CD8-positive, alpha-beta memory T cell (primary cell): ENCODE results near the gene NOC2L. TPM values are rescaled to one million over a fixed set of nuclear protein-coding genes. Genes with fewer than 3 reads are reported as not detected.
"Not testable (repeated sequence)": the region's sequence is repeated elsewhere in the genome, so short reads cannot be mapped to it uniquely, and the experiment has no call there.

Experiments used
- CTCF ChIA-PET: fragments of 350-600 bp; sonication (Branson Sonifier 250); formaldehyde crosslinking; loops from one replicate; lab custom pipeline; 2021; ENCODE audit warnings: antibody characterized with exemption; lab: Charles Lee
- POLR2A ChIA-PET: fragments of 350-600 bp; sonication (Branson Sonifier 250); formaldehyde crosslinking; loops from one replicate; lab custom pipeline; 2021; ENCODE audit warnings: antibody characterized with exemption; lab: Charles Lee
- DNase-seq, 5 donors: peaks; one replicate each; pipeline versions ENCODE4 v3.0.0 to v3.0.0-alpha.2; 2020 to 2022; ENCODE audit warnings: mixed read lengths in 1 of 5
- H3K27ac ChIP-seq: one replicate; pipeline ENCODE4 v1.7.0; 2013; ENCODE audit warnings: low read depth, mild to moderate bottlenecking, low read length, moderate library complexity
- H3K27me3 ChIP-seq: 2 replicates; pipeline ENCODE4 v1.7.0; 2013; ENCODE audit warnings: low read length, mild to moderate bottlenecking; ENCODE audit not compliant: insufficient read depth, poor library complexity, severe bottlenecking
- H3K36me3 ChIP-seq: 2 replicates; pipeline ENCODE4 v1.7.0; 2013; ENCODE audit warnings: mild to moderate bottlenecking, low read length, moderate library complexity; ENCODE audit not compliant: insufficient read depth
- H3K4me1 ChIP-seq: 2 replicates; pipeline ENCODE4 v1.7.0; 2013; ENCODE audit warnings: mild to moderate bottlenecking, low read length, moderate library complexity; ENCODE audit not compliant: insufficient read depth
- H3K4me3 ChIP-seq: 2 replicates; pipeline ENCODE4 v1.7.0; 2013; ENCODE audit warnings: mild to moderate bottlenecking, low read length
- H3K9me3 ChIP-seq: 2 replicates; pipeline ENCODE4 v1.7.0; 2013; ENCODE audit warnings: mild to moderate bottlenecking, low read length
- H3K27ac Mint-ChIP-seq, 8 donors: one replicate each; pipeline ENCODE4 v1.8.0; 2020 to 2021; ENCODE audit warnings: mixed read lengths in 8 of 8, mild to moderate bottlenecking in 6 of 8, inconsistent platforms in 3 of 8, moderate library complexity in 3 of 8
- H3K27me3 Mint-ChIP-seq, 2 donors: one replicate each; pipeline ENCODE4 v1.8.0; 2020 to 2021; ENCODE audit warnings: mixed read lengths in 2 of 2, mild to moderate bottlenecking in 1 of 2, moderate library complexity in 1 of 2
- H3K36me3 Mint-ChIP-seq, 3 donors: one replicate each; pipeline ENCODE4 v1.8.0; 2020 to 2021; ENCODE audit warnings: mixed read lengths in 3 of 3, inconsistent platforms in 1 of 3, mild to moderate bottlenecking in 1 of 3
- H3K4me1 Mint-ChIP-seq, 3 donors: one replicate each; pipeline ENCODE4 v1.8.0; 2020 to 2021; ENCODE audit warnings: mixed read lengths in 3 of 3, inconsistent platforms in 1 of 3, mild to moderate bottlenecking in 1 of 3
- H3K4me3 Mint-ChIP-seq, 7 donors: one replicate each; pipeline ENCODE4 v1.8.0; 2020 to 2021; ENCODE audit warnings: mixed read lengths in 7 of 7, mild to moderate bottlenecking in 6 of 7, moderate library complexity in 4 of 7, inconsistent platforms in 2 of 7
- H3K9me3 Mint-ChIP-seq, 5 donors: one replicate each; pipeline ENCODE4 v1.8.0; 2020 to 2022; ENCODE audit warnings: mixed read lengths in 5 of 5, mild to moderate bottlenecking in 3 of 5, moderate library complexity in 2 of 5, inconsistent platforms in 1 of 5
- polyA plus RNA-seq: library from polyadenylated mRNA; unstranded; fragments of 300-500 nt; fragmentation: Illumina TruSeq; gene quantifications from one replicate; pipeline ENCODE4 v1.2.3, GENCODE V29; 2021
- total RNA-seq, 2 experiments: library from RNA; stranded (reverse); gene quantifications; one replicate each; pipeline ENCODE4 v1.2.3, GENCODE V29; 2021

Gene NOC2L
- total and polyA plus RNA-seq, 3 experiments from 2014 or later: 72.3 to 187 (median 175) TPM

- no peak overlapping the region for H3K4me3 Mint-ChIP-seq
- H3K27ac ChIP-seq: no peak overlapping the region
- DNase-seq: peak in 1 of 5 donors; percentile 36
- ChIA-PET CTCF (interaction anchor here (0.9 to 6.8 kb wide), 4 partner anchors 11 to 112 kb away, joined by 3 to 63 read pairs (median 3); no protein-coding TSS in a partner anchor), POLR2A (no interaction called here)
- peaks cover 0 to 3% (median 0%) of the 10 kb centered on the region in 3 donors for H3K4me1 Mint-ChIP-seq
- no peaks in the 10 kb centered on the region for H3K9me3 Mint-ChIP-seq
- H3K36me3 ChIP-seq: no peaks in the 10 kb centered on the region
- no peaks in the 10 kb centered on the region for H3K36me3 Mint-ChIP-seq
- H3K27ac Mint-ChIP-seq: peak overlapping the region in 1 of 8 donors; percentile 68
- H3K27me3 Mint-ChIP-seq: peaks cover 16 to 38% of the 10 kb centered on the region in 2 donors
- H3K27me3 ChIP-seq: peaks cover 3% of the 10 kb centered on the region
- no peaks in the 10 kb centered on the region for H3K4me1 ChIP-seq
- no peaks in the 10 kb centered on the region for H3K9me3 ChIP-seq
- H3K4me3 ChIP-seq: no peak overlapping the region
Observed at GRCh38 chr1:981491-981954, 22.5 kb upstream of the NOC2L start.

- Histone ChIP-seq H3K9me3 (no peaks in the 10 kb centered on the region), H3K27me3 (peaks cover 3% of the 10 kb centered on the region), H3K27ac (no peak overlapping the region), H3K4me3 (no peak overlapping the region), H3K4me1 (peaks cover 2% of the 10 kb centered on the region), H3K36me3 (no peaks in the 10 kb centered on the region)
- H3K4me3 Mint-ChIP-seq: no peak overlapping the region
- DNase-seq: peak in 1 of 5 donors; percentile 41
- H3K27ac Mint-ChIP-seq: peak overlapping the region in 1 of 8 donors; percentile 68
- H3K4me1 Mint-ChIP-seq: peaks cover 0 to 7% (median 2%) of the 10 kb centered on the region in 3 donors
- peaks cover 16 to 36% of the 10 kb centered on the region in 2 donors for H3K27me3 Mint-ChIP-seq
- CTCF ChIA-PET: interaction anchor here (1.0 to 6.8 kb wide), 4 partner anchors 12 to 112 kb away, joined by 3 to 63 read pairs (median 3); no protein-coding TSS in a partner anchor
- no peaks in the 10 kb centered on the region for H3K9me3 Mint-ChIP-seq
- POLR2A ChIA-PET: no interaction called here
- H3K36me3 Mint-ChIP-seq: no peaks in the 10 kb centered on the region
Observed at GRCh38 chr1:980602-981395, 21.7 kb upstream of the NOC2L start.

- peaks cover 4% of the 10 kb centered on the region for H3K4me1 ChIP-seq
- H3K4me3 Mint-ChIP-seq: no peak overlapping the region
- peaks cover 3% of the 10 kb centered on the region for H3K27me3 ChIP-seq
- no peak overlapping the region for H3K27ac Mint-ChIP-seq
- ChIA-PET CTCF (interaction anchor here (1.5 to 6.8 kb wide), 2 partner anchors 76 to 84 kb away, joined by 3 to 63 read pairs; no protein-coding TSS in a partner anchor), POLR2A (no interaction called here)
- DNase-seq: peak in 1 of 5 donors; percentile 41
- H3K9me3 ChIP-seq: no peaks in the 10 kb centered on the region
- H3K27me3 Mint-ChIP-seq: peaks cover 16 to 35% of the 10 kb centered on the region in 2 donors
- no peaks in the 10 kb centered on the region for H3K36me3 Mint-ChIP-seq
- H3K27ac ChIP-seq: no peak overlapping the region
- peaks cover 0 to 10% (median 6%) of the 10 kb centered on the region in 3 donors for H3K4me1 Mint-ChIP-seq
- no peaks in the 10 kb centered on the region for H3K9me3 Mint-ChIP-seq
- no peaks in the 10 kb centered on the region for H3K36me3 ChIP-seq
- H3K4me3 ChIP-seq: no peak overlapping the region
Observed at GRCh38 chr1:980137-980571, 21.1 kb upstream of the NOC2L start.

- ChIA-PET POLR2A (no interaction called here), CTCF (interaction anchor here (1.5 to 6.8 kb wide), 2 partner anchors 75 to 85 kb away, joined by 3 to 63 read pairs; no protein-coding TSS in a partner anchor)
- peaks cover 3% of the 10 kb centered on the region for H3K27me3 ChIP-seq
- no peaks in the 10 kb centered on the region for H3K9me3 ChIP-seq
- Mint-ChIP-seq H3K4me1 (peaks cover 0 to 10% (median 6%) of the 10 kb centered on the region in 3 donors), H3K27ac (no peak overlapping the region), H3K9me3 (no peaks in the 10 kb centered on the region), H3K36me3 (no peaks in the 10 kb centered on the region), H3K4me3 (no peak overlapping the region), H3K27me3 (peaks cover 16 to 36% of the 10 kb centered on the region in 2 donors)
- peaks cover 4% of the 10 kb centered on the region for H3K4me1 ChIP-seq
- H3K4me3 ChIP-seq: no peak overlapping the region
- no peaks in the 10 kb centered on the region for H3K36me3 ChIP-seq
- DNase-seq: no peak
- H3K27ac ChIP-seq: no peak overlapping the region
Observed at GRCh38 chr1:979744-980072, 20.7 kb upstream of the NOC2L start.

GRCh38 chr1:978835-979743 lies 20.0 kb upstream of the NOC2L start:
- no peak overlapping the region for H3K4me3 ChIP-seq
- no peaks in the 10 kb centered on the region for H3K36me3 ChIP-seq
- peaks cover 0 to 10% (median 6%) of the 10 kb centered on the region in 3 donors for H3K4me1 Mint-ChIP-seq
- no peaks in the 10 kb centered on the region for H3K9me3 Mint-ChIP-seq
- peak in 1 of 5 donors; percentile 43 for DNase-seq
- H3K4me3 Mint-ChIP-seq: no peak overlapping the region
- ChIA-PET CTCF (no interaction called here), POLR2A (no interaction called here)
- H3K36me3 Mint-ChIP-seq: no peaks in the 10 kb centered on the region
- peaks cover 4% of the 10 kb centered on the region for H3K4me1 ChIP-seq
- H3K27me3 Mint-ChIP-seq: peaks cover 16 to 37% of the 10 kb centered on the region in 2 donors
- peaks cover 3% of the 10 kb centered on the region for H3K27me3 ChIP-seq
- H3K9me3 ChIP-seq: no peaks in the 10 kb centered on the region
- H3K27ac ChIP-seq: no peak overlapping the region
- H3K27ac Mint-ChIP-seq: no peak overlapping the region

- Mint-ChIP-seq H3K4me3 (peak overlapping the region in 2 of 7 donors; percentile 46 to 52), H3K27me3 (peaks cover 9 to 33% of the 10 kb centered on the region in 2 donors), H3K27ac (peak overlapping the region in 1 of 8 donors; percentile 22), H3K9me3 (no peaks in the 10 kb centered on the region), H3K36me3 (no peaks in the 10 kb centered on the region), H3K4me1 (peaks cover 0 to 10% (median 6%) of the 10 kb centered on the region in 3 donors)
- no peaks in the 10 kb centered on the region for H3K9me3 ChIP-seq
- peak in 1 of 5 donors; percentile 45 for DNase-seq
- H3K27me3 ChIP-seq: no peaks in the 10 kb centered on the region
- H3K4me1 ChIP-seq: peaks cover 4% of the 10 kb centered on the region
- H3K4me3 ChIP-seq: no peak overlapping the region
- ChIA-PET POLR2A (no interaction called here), CTCF (no interaction called here)
- no peaks in the 10 kb centered on the region for H3K36me3 ChIP-seq
- H3K27ac ChIP-seq: no peak overlapping the region
Observed at GRCh38 chr1:978069-978834, 19.2 kb upstream of the NOC2L start.

- H3K27me3 Mint-ChIP-seq: peaks cover 7 to 25% of the 10 kb centered on the region in 2 donors
- H3K36me3 ChIP-seq, H3K36me3 Mint-ChIP-seq, H3K27ac ChIP-seq, H3K27me3 ChIP-seq, H3K4me3 Mint-ChIP-seq, DNase-seq, H3K27ac Mint-ChIP-seq, H3K4me1 ChIP-seq, H3K9me3 ChIP-seq, H3K4me3 ChIP-seq, POLR2A ChIA-PET, H3K9me3 Mint-ChIP-seq, H3K4me1 Mint-ChIP-seq: not testable (repeated sequence)
- CTCF ChIA-PET: interaction anchor here (0.7 to 2.3 kb wide), 5 partner anchors 10 to 79 kb away, joined by 3 to 13 read pairs (median 3); partner anchors contain the start of gene PLEKHN1
Observed at GRCh38 chr1:976791-977190, 17.7 kb upstream of the NOC2L start.
